Stimulated activated CD4-positive, alpha-beta T cell treated with anti-CD3 and anti-CD28 coated beads, Interleukin-2, amount 100 ng/mL, for 24 hours (primary cell): ENCODE data around the gene PRELID3B.
A peak's percentile ranks its signal among the peaks of the same experiment; 100 is the strongest.

Source experiments
- DNase-seq, 2 donors: peaks; one replicate each; pipeline ENCODE4 v3.0.0-alpha.2; 2020

PRELID3B gene

GRCh38 chr20:59007665-59008511, 34.7 kb downstream of the PRELID3B start:
- no peak for DNase-seq

GRCh38 chr20:59006864-59007664, 35.5 kb downstream of the PRELID3B start, which contains the start of gene CTSZ:
Gene CTSZ (minus strand): TSS chr20:59007254. CDS start chr20:59007128, 126 bp downstream.
- DNase-seq = peak; percentile 49 to 65

GRCh38 chr20:59006167-59006863, 36.3 kb downstream of the PRELID3B start:
- DNase-seq = no peak

- DNase-seq = no peak
Observed at GRCh38 chr20:59005523-59006166, 36.9 kb downstream of the PRELID3B start.

- DNase-seq = peak in 1 of 2 donors; percentile 39
Observed at GRCh38 chr20:59004763-59005522, 37.6 kb downstream of the PRELID3B start.

GRCh38 chr20:59004493-59004762, 38.2 kb downstream of the PRELID3B start:
- DNase-seq = peak; percentile 57 to 58

GRCh38 chr20:59003836-59004492, 38.6 kb downstream of the PRELID3B start:
- no peak for DNase-seq

GRCh38 chr20:59002874-59003399, 39.6 kb downstream of the PRELID3B start:
- no peak for DNase-seq

- no peak for DNase-seq
Observed at GRCh38 chr20:59002388-59002787, 40.2 kb downstream of the PRELID3B start.

- DNase-seq = no peak
Observed at GRCh38 chr20:59001449-59002171, 41.0 kb downstream of the PRELID3B start.

- DNase-seq = no peak
Observed at GRCh38 chr20:59001068-59001448, 41.5 kb downstream of the PRELID3B start.

- no peak for DNase-seq
Observed at GRCh38 chr20:59000326-59000725, 42.3 kb downstream of the PRELID3B start.

- DNase-seq = no peak
Observed at GRCh38 chr20:58998656-58999055, 43.9 kb downstream of the PRELID3B start.

GRCh38 chr20:58997141-58997770, 45.3 kb downstream of the PRELID3B start:
- DNase-seq = no peak

GRCh38 chr20:58996226-58996611, 46.4 kb downstream of the PRELID3B start:
- DNase-seq = no peak

- DNase-seq = no peak
Observed at GRCh38 chr20:58995461-58996225, 46.9 kb downstream of the PRELID3B start.

- no peak for DNase-seq
Observed at GRCh38 chr20:58994390-58995159, 48.0 kb downstream of the PRELID3B start.
